COLO668 (cell line): Measurements from ENCODE around the gene DIAPH2.

Experiments
- DNase-seq: peaks from one replicate; lab custom pipeline; 2025; ENCODE audit not compliant: unreplicated experiment; lab: John Stamatoyannopoulos, UW

DIAPH2 gene

GRCh38 chrX:97531825-97532224, 847.2 kb downstream of the DIAPH2 start:
- no peak for DNase-seq

GRCh38 chrX:97538745-97539144, 854.1 kb downstream of the DIAPH2 start:
- no peak for DNase-seq

- no peak for DNase-seq
These were observed 855.4 kb downstream of the DIAPH2 start for GRCh38 chrX:97539970-97540519.

GRCh38 chrX:97547877-97548578, 863.4 kb downstream of the DIAPH2 start:
- no peak for DNase-seq

- no peak for DNase-seq
These were observed 867.2 kb downstream of the DIAPH2 start for GRCh38 chrX:97551821-97552220.

- no peak for DNase-seq
These were observed 869.2 kb downstream of the DIAPH2 start for GRCh38 chrX:97553833-97554232.

GRCh38 chrX:97556359-97556758, 871.7 kb downstream of the DIAPH2 start:
- DNase-seq, result no peak

- DNase-seq, result peak; percentile 0
These were observed 879.0 kb downstream of the DIAPH2 start for GRCh38 chrX:97563531-97564133.

GRCh38 chrX:97564496-97564895, 879.9 kb downstream of the DIAPH2 start:
- DNase-seq, result no peak

GRCh38 chrX:97587171-97587570, 902.5 kb downstream of the DIAPH2 start:
- DNase-seq, result no peak

GRCh38 chrX:97594646-97595224, 910.1 kb downstream of the DIAPH2 start:
- DNase-seq, result no peak

- DNase-seq, result no peak
These were observed 913.3 kb downstream of the DIAPH2 start for GRCh38 chrX:97597954-97598353.

- no peak for DNase-seq
These were observed 918.0 kb downstream of the DIAPH2 start for GRCh38 chrX:97602465-97603258.

GRCh38 chrX:97605271-97605670, 920.6 kb downstream of the DIAPH2 start:
- DNase-seq, result no peak

- DNase-seq, result no peak
These were observed 924.7 kb downstream of the DIAPH2 start for GRCh38 chrX:97609357-97609756.

- DNase-seq, result no peak
These were observed 925.3 kb downstream of the DIAPH2 start for GRCh38 chrX:97609938-97610337.

- no peak for DNase-seq
These were observed 932.4 kb downstream of the DIAPH2 start for GRCh38 chrX:97616883-97617530.

GRCh38 chrX:97619499-97619898, 934.9 kb downstream of the DIAPH2 start:
- no peak for DNase-seq

GRCh38 chrX:97622111-97622510, 937.5 kb downstream of the DIAPH2 start:
- DNase-seq, result no peak

- no peak for DNase-seq
These were observed 943.7 kb downstream of the DIAPH2 start for GRCh38 chrX:97628326-97628725.
